Stimulated activated CD8-positive, alpha-beta memory T cell treated with anti-CD3 and anti-CD28 coated beads, Interleukin-12 subunit alpha, Interleukin-12 subunit beta, amount 100 ng/mL, for 4 hours (primary cell): Measurements from ENCODE around the gene SLC49A3.
"Not testable (repeated sequence)": the region's sequence is repeated elsewhere in the genome, so short reads cannot be mapped to it uniquely, and the experiment has no call there.

ENCODE experiments used
- DNase-seq: peaks from one replicate; pipeline ENCODE4 v3.0.0-alpha.2; 2020; ENCODE audit warnings: low read depth

SLC49A3 gene

DNA sequence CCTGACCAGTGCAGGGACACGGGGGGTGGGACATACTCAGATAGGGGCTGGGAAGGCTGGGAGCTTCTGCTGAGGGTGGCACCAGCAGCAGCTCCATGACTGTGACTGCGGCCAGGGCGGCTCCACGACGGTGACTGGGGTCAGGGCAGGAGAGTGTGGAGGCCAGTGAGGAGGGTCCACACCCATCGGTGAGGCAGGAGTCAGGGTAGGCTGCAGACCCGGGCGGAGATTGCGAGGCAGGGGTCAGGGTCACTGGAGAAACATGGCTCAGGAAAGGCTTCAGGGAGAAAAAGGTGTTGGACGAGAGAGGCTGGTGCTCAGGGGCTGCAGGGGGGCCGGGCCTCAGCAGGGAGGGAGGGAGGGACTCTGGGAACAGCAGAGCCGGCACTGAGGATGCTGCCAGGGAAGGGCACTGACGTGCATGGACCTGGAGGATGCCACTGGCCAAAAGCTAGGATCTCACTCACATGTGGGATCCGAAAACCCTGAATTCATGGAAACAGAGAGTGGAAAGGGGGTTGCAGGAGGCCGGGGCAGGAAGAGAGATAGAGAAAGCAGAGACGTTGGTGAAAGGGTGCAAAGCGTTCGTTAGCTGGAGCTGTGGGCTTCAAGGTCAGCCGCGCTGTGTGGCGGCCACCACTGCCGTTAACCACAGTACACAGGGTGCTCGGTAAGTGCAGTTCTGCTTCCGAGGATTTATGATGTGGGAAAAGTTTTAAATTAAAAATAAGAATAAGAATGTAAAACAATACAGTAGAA lies 36.9 kb downstream of the SLC49A3 start:
- DNase-seq: no peak

DNA sequence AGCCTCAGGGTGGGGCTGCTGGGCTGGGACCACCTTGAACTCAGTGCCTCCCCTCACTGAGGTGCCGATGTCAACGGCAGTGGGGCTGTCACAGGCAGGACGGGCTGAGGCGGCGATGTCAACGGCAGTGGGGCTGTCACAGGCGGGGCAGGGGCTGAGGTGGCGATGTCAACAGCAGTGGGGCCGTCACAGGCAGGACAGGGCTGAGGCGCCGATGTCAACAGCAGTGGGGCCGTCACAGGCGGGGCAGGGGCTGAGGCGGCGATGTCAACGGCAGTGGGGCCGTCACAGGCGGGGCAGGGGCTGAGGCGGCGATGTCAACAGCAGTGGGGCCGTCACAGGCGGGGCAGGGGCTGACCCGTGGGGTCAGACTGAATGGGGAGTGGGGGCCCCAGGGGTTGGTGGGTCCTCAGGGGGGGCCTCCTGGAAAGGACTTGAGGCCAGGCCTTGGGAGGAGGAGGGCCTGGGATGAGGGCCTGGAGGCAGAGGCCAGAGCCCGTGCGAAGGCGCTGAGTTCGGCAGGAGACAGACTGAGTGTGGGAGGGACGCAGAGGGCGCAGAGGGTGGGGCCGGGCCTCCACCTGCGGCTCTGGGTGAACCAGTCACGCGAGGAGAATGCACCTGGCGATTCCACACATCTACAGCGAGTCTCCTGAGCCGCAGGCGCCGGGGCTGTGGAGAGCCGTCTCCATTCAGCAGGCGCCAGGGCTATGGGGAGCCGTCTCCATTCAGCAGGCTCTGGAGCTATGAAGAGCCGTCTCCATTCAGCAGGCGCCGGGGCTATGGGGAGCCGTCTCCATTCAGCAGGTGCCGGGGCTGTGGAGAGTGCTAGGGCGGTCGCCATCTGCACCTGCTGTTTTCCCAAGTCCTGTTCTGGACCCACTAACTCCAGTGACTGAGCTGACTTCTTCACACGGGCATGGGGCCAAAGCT lies 37.7 kb downstream of the SLC49A3 start:
- no peak for DNase-seq

DNA sequence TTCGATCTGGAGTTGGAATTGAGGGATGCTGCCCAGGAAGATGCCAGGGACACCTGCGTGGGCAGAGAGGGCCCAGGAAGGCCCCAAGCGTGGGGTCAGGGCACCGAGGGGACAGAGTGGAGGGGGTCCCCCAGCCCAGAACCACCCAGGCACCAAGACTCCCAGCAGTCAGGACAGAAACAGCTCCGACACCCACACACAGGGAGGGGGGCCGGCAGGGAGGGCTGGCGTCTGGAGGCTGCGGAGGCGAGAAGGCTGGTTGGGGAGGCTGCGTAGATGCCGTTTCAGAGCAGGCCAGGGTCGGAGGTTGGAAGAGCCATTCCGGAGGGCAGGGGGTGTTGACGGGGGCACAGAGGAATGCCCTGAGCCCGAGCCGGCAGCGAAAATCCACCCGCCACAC lies 38.5 kb downstream of the SLC49A3 start:
- no peak for DNase-seq

DNA sequence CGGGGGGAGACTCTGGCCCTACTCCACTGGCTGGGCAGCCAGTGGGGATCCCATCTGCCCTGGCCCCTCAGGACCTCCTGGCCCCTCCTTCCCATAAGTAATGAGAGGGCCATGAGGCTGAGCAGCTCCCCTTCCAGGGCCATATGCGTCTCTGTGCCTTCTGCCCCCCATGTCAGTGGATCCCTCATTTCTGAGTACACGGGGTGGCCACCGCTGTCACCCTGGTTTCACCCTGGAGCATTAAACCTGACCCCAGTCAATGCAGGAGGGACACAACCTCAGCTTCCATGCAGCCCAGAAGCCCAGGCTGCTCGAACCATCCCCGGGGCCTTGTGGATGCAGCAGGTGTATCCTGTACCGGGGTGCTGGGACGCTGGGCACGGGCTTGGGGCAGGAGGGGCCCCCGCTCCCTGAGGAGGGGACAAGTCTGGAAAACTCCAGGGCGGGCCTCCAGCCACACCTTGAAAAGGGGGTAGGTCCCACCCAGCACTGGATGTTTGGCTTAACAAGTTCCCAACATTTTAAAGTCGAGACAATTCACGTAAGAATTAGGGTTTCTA lies 39.1 kb downstream of the SLC49A3 start:
- no peak for DNase-seq

DNA sequence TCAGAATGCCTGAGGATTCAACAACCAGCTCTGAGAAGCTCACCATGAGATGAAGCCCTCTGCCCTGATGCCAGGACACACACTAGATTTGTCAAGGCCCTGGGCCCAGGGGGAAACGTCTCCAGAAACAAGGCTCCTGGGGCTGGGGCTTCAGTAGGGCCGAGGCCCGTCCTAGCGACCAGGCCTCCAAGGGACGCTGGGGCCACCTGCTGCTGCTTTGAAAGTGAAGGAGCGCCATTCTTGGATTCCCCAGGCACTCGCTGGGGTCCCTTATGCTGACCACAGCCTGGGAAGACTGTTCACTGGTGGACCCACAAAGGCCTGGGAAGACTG lies 39.7 kb downstream of the SLC49A3 start:
- DNase-seq: no peak

DNA sequence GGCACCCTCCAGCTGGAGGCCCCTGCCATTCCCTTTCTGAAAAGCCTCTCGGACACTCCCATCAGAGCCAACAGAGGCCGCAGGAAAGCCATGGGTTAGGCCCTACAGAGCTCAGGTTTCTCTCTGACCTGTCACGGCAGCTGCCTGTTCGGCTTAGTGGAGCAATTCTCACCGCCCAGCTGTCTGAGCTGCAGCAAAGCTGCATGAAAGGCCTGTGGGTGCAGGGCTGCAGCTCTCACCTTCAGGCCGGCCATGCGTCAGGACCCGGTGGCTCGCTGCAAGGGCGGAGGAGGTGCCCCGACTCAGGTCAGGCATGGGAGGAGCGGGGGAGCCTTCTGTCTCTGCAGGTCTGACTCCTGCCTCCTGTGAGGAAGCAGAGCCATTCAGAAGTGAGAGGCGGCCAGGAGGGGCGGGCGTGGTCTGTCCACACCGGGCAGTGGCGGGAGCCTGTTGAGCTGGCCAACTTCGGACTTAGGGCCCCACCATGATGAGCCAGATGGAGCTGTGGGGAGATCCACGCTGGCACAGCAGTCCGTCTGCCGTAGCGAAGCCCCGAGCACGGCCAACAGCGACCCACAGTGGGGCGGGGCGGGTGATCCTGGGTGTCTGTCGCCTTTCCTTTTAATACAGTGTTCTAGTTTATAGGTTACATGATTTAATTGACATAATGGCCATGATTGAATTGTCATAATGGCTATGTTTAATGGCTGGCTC lies 40.2 kb downstream of the SLC49A3 start:
- DNase-seq: no peak

DNA sequence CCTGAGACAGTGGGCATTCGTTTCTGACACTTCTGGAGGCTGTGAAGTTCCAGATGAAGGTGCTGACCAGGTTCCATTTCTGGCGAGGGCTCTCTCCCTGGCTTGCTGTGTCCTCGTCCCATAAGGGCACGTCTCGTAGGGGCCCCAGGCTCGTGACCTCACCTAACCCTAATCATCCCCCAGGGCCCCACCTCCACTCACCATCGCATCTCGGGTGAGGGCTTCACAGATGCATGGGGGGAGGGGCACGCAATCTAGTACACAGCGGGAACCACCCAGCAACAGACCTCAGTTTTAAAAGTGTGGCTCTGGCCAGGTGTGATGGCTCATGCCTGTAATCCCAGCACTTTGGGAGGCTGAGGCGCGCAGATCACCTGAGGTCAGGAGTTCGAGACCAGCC lies 41.5 kb downstream of the SLC49A3 start:
- DNase-seq: no peak

DNA sequence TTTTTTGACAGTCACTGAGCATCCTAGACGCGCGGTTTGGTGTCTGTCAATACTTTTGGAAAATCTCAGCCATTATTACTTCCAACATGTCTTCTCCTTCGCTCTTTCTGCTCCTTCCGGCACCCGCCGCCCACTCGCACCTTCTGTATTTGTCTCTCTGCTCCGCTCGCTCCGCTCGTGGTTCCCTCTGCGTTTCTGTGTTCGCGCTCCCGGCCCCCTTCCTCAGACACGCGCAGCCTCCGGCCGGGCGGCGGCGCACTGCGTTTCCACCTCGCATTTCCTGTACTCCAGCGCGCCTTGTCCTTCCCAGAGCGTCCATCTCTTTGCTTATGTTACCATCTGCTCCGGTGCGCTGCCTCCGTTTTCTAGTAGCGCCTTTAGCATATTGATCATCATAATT lies 42.5 kb downstream of the SLC49A3 start:
- no peak for DNase-seq

DNA sequence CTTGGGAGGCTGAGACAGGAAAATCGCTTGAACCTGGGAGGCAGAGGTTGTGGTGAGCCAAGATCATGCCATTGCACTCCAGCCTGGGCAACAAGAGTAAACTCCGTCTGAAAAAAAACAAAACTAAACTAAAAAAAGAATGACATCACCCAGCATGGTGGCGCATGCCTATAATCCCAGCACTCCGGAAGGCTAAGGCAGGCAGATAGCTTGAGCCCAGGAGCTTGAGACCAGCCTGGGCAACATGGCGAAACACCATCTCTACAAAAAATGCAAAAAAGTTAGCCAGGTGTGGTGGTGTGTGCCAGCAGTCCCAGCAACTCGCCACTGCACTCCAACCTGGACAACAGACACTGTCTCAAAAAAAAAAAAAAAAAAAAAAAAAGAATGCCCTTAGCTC lies 46.6 kb downstream of the SLC49A3 start:
- not testable (repeated sequence) for DNase-seq

DNA sequence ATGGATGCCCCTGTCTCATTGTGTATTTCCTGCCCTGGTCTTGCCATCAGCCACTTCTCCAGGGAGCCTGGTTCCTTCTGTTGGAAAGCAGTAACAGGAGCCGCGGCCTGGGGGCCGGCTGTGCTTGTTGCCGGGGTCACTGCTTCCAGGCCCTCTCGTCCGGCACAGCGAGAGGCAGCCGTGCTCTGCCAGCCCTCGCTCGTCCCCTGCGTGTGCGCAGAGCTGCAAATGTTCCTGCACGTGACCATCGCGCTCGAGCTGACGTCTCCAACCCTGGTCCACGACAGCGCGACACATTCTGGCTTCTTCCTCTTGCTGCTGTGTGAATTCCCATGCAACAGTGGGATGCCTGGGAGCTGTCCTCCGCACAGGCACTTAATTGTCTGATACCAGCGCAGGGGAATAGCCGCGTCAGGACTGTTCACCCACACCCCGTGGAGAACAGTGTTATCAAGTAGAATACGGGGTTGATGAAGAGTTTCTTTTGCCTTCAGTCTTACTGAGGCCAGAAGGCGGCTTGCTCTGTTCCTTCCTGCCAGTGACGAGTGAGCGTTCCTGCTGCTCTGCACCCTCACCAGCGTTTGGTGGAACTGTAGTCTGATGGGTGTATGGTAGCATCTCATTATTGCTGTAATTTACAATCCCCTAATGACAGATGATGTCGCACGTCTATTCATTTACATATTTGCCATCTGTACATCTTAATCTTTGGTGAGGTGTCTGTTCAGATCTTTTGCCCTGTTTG lies 51.2 kb downstream of the SLC49A3 start:
- no peak for DNase-seq

DNA sequence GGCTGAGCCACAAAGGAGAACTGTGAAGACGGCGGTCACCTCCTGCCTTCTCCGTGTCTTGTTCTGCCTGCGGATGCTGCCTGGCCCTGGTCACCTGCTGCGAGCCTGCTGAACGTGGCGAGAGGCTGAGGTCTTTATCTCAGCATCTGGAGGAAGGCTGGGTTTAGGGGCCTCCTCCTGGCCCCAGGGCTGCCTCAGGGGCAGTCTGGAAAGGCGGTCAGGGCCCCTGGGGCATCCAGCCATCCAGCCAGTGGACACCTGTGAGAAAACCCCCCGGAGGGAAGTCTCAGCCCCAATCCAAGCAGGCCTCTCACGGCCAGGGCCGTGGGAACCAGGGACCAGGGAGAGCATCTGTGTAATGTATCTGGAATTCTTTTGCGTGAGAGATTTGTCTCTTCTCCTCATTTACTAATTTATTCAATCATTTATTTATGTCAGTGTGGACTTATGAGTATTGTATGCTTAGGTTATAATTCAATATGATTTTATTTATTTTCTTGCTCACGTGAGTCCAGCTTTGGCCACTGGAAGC lies 52.3 kb downstream of the SLC49A3 start:
- DNase-seq: no peak

DNA sequence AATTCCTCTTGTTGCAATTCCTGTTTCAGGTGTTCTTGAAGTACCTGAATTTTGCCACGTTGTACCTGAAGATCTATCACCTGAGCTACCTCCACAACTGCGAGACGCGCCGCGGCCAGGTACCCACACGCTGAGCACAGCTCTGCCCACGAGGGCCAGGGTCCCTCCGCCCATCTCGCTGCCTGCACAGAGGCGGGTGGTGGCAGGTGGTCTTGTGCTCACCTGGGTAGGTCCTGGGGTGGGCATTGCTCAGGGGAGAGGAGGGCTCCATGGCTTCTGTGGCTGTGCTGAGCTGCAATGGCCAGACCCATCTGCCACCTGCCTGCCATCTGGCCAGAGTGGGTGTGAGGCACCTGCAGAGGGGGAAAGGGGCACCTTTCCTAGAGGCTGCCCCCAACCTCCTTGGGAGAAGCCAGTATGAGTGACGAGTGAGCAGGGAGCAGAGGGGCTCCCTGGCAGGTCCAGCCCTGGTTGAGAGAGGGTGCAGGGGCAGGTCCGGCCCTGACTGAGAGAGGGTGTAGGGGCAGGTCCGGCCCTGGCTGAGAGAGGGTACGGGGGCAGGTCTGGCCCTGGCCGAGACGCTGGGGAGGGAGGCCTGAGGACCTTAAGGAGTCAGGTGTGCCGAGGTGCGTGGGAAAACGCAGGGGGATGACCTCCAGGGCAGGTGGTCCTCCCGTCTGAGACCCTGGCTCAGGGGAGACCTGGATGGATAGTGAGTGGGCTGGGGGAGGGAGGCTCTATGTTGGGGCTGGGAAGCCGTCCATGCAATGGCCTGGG lies 52.9 kb downstream of the SLC49A3 start:
- no peak for DNase-seq

DNA sequence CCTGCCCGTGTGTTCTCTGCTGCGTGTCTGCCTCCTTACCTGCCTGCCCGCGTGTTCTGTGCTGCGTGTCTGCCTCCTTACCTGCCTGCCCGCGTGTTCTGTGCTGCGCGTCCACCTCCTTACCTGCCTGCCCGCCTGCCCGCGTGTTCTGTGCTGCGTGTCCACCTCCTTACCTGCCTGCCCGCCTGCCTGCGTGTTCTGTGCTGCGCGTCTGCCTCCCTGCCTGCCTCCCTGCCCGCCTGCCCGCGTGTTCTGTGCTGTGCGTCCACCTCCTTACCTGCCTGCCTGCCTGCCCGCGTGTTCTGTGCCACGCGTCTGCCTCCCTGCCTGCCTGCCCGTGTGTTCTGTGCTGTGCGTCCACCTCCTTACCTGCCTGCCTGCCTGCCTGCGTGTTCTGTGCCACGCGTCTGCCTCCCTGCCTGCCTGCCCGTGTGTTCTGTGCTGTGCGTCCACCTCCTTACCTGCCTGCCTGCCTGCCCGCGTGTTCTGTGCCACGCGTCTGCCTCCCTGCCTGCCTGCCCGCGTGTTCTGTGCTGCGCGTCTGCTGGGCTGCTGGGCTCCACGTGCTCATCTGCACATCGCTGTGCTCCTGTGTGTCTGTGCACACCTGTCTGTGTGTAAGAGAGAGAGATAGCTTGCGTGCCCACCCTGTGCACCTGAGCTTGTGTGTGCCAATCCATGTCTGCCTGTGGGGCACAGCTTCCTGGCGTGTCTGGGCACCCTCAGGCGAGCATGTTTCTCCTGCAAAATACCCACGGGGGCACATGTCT lies 53.7 kb downstream of the SLC49A3 start:
- not testable (repeated sequence) for DNase-seq

DNA sequence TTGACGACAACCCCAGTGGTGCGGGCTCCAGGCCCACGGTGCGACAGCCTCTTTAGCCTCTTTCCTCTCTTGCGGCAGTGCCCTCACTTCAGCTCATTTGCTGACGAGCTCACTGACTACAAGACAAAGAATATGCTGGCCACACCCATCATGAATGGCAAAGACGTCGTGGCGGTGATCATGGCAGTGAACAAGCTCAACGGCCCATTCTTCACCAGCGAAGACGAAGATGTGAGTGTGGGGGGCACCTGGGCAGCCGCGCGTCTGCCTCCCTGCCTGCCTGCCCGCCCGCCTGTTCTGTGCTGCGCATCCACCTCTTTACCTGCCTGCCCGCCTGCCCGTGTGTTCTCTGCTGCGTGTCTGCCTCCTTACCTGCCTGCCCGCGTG lies 54.4 kb downstream of the SLC49A3 start:
- no peak for DNase-seq

DNA sequence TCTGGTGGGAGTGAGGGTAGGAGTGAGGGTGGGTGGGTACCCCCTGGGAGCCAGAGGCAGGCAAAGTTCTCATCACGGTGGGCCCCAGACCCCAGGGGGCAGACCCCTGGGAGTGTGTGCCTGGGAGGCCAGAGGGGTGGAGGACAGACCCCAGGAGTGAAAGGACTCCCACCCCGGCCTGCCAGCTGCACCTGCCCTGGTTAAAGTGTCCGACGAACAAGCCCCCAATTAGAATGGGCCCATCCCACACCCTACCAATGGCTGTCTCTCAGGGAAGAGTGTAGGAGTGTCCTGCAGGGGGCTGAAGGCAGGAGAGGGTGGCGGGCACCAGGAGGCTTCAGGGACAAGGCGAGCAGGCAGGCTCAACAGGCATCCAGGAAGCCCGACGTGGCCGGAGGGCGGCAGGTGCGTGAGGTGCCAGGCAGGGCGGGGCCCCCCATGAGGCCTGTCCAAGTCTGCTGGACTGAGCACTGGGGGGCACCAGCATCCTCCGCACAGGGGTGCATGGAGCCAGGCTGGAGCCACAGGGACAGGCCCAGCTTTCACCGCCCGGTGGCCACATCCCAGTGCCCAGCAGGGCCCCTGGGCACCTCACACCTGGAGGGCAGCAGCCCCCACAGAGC lies 54.9 kb downstream of the SLC49A3 start:
- DNase-seq: no peak

DNA sequence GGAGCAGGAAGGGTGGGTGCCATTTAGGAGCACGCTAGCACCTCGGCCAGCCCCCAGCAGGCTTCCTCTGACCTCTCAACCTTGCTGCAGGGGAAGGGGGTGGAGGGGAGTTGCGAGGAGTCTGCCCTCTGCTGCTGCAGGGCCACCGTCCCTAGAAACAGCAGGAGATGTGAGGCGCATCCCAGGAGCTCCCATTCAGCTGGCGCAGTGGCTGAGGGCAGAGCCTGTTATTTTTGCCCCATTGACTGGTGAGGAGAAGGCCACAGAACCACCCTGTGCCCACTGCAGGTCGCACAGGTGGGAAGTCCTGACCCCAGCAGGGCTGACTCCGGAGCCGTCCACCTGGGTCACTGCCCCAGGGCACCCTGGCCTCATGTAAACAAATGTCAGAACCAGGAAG lies 55.5 kb downstream of the SLC49A3 start:
- DNase-seq: no peak

DNA sequence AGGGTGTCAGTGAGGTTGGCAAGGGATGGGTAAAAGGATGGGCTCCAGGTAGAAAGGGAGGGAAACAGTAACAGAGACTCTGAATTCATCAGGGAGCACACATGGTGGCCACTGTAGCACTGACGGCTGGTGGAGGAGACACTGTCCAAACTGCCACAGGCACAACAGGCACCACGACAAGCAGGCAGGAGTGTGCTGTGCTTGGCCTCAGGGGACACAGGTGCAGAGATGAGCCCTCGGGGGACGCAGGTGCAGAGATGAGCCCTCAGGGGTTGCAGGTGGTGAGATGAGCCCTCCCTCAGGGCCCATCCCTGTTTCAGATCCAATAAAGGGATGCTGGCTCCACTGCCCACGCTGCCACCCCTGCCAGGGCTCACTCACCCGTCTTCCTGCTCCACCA lies 56.0 kb downstream of the SLC49A3 start:
- DNase-seq: no peak

DNA sequence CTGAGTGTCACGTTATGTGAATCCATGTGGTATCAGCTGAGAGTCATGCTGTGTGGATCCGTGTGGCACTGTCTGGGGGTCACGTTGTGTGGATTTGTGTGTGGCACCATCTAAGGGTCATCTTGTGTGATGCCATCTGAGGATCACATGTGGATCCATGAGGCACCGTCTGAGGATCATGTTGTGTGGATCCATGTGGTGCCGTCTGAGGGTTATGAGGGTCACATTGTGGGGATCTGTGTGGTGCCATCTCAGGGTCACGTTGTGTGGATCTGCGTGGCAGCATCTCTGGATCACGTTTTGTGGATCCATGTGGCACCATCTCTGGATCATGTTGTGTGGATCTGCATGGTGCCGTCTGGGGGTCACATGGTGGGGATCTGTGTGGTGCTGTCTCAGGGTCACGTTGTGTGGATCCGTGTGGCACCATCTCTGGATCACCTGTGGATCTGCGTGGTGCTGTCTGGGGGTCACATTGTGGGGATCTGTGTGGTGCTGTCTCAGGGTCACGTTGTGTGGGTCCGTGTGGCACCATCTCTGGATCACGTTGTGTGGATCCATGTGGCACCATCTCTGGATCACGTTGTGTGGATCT lies 56.7 kb downstream of the SLC49A3 start:
- DNase-seq: no peak
